Coronary artery (tissue), 2 donors: ENCODE data around the gene SMIM21.

Experiments used
- DNase-seq: peaks from one replicate; pipeline ENCODE4 v3.0.0-alpha.2; 2017; ENCODE audit warnings: low spot score
- H3K27ac ChIP-seq, 2 donors: fragments of 200-600 bp; sonication (generic); one replicate each; pipeline ENCODE4 v1.5.1; 2016 to 2019
- H3K4me3 ChIP-seq: fragments of 200-600 bp; sonication (generic); 2 replicates; pipeline ENCODE4 v1.5.1; 2016; ENCODE audit warnings: mild to moderate bottlenecking, moderate library complexity
- CTCF ChIP-seq: fragments of 200-600 bp; sonication (generic); IDR thresholded peaks from one replicate; pipeline ENCODE4 v1.5.1; 2019; ENCODE audit warnings: antibody characterized with exemption

The SMIM21 gene

DNA sequence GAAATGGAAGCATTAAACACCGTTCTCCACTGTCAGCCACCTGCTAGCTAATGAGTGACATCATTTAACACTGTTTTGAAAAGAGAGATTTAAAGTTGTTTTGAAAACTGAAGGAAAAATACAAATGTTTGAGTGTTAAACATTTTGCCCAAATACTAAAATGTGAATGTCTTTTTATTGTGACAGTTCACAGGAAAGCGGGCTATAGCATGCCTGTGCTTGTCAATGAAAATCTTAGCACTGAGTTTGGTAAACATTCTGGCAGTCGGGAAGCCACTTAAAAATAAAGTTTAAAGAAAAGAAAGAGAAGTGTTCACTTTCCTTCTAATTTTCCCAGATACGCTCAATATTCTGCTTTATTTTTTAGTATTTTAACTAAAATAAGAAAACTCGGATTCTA, 40.3 kb upstream of the SMIM21 start:
- Histone ChIP-seq H3K27ac (no peak overlapping the region), H3K4me3 (no peak overlapping the region)
- no peak for DNase-seq
- no peak for TF ChIP-seq CTCF

- DNase-seq = no peak
- TF ChIP-seq CTCF = no peak
- Histone ChIP-seq H3K27ac (no peak overlapping the region), H3K4me3 (no peak overlapping the region)
Observed at GRCh38 chr18:75467281-75467795, 39.8 kb upstream of the SMIM21 start.

- H3K4me3 ChIP-seq = no peak overlapping the region
- DNase-seq = no peak
- H3K27ac ChIP-seq = no peak overlapping the region
- no peak for TF ChIP-seq CTCF
Observed at GRCh38 chr18:75464356-75464755, 36.9 kb upstream of the SMIM21 start.

GRCh38 chr18:75462178-75462832, 34.8 kb upstream of the SMIM21 start:
- DNase-seq = no peak
- TF ChIP-seq CTCF = no peak

GRCh38 chr18:75456199-75456631, 28.7 kb upstream of the SMIM21 start:
- DNase-seq = no peak
- Histone ChIP-seq H3K27ac (no peak overlapping the region), H3K4me3 (peak overlapping the region; percentile 69)
- TF ChIP-seq CTCF = no peak

More at GRCh38 chr18:75462178-75462832, 34.8 kb upstream of the SMIM21 start:
- Histone ChIP-seq H3K4me3 (no peak overlapping the region), H3K27ac (no peak overlapping the region)

- no peak overlapping the region for H3K27ac ChIP-seq
- H3K4me3 ChIP-seq = peak overlapping the region; percentile 69
- DNase-seq = no peak
- no peak for TF ChIP-seq CTCF
Observed at GRCh38 chr18:75455249-75456198, 28.0 kb upstream of the SMIM21 start.
